Esophagus (tissue), 2 donors: ENCODE results near the gene RFC2. TPM values are rescaled to one million over a fixed set of nuclear protein-coding genes. Genes with fewer than 3 reads are reported as not detected.

Experiments used
- H3K27ac ChIP-seq, 2 donors: one replicate each; pipeline ENCODE4 v1.5.1; 2013; ENCODE audit warnings: low read depth in 2 of 2, mild to moderate bottlenecking in 2 of 2, inconsistent platforms in 1 of 2, low read length in 1 of 2, moderate library complexity in 1 of 2
- H3K27me3 ChIP-seq, 2 donors: one replicate each; pipeline ENCODE4 v1.6.1; 2013; ENCODE audit warnings: low read length in 2 of 2, control low read depth in 1 of 2, mild to moderate bottlenecking in 1 of 2; ENCODE audit not compliant: insufficient read depth in 2 of 2, control insufficient read depth in 1 of 2
- H3K36me3 ChIP-seq, 2 donors: one replicate each; pipeline ENCODE4 v1.6.1; 2013; ENCODE audit warnings: low read length in 1 of 2; ENCODE audit not compliant: control insufficient read depth in 2 of 2, insufficient read depth in 2 of 2
- H3K4me1 ChIP-seq, 2 donors: one replicate each; pipeline ENCODE4 v1.6.1; 2013; ENCODE audit warnings: low read length in 1 of 2; ENCODE audit not compliant: control insufficient read depth in 2 of 2, insufficient read depth in 2 of 2
- H3K4me3 ChIP-seq, 2 donors: one replicate each; pipeline ENCODE4 v1.5.1; 2013; ENCODE audit warnings: low read length in 2 of 2, mild to moderate bottlenecking in 2 of 2, low read depth in 1 of 2, moderate library complexity in 1 of 2
- H3K9me3 ChIP-seq, 2 donors: one replicate each; pipeline ENCODE4 v1.6.1; 2013; ENCODE audit warnings: mild to moderate bottlenecking in 2 of 2, low read depth in 1 of 2, low read length in 1 of 2, moderate library complexity in 1 of 2; ENCODE audit not compliant: control insufficient read depth in 2 of 2, insufficient read depth in 1 of 2
- WGBS, 2 donors: extraction: QIAGEN DNeasy Blood & Tissue Kit; methylation state at CpG; one replicate each; pipeline ENCODE4 v1.1.7; 2013; 5-methylcytosine and 5-hydroxymethylcytosine counted together
- polyA plus RNA-seq, 2 donors: library from polyadenylated mRNA; stranded (reverse); fragments of 200-250 nt; gene quantifications; one replicate each; pipeline ENCODE4 v1.2.3, GENCODE V29; 2013
- donor health status: healthy with polysubstance abuse.
- donor health status: Bipolar disorder and iron deficiency.

RFC2 gene
- polyA plus RNA-seq, 2 donors = 20.0 to 26.7 TPM

DNA sequence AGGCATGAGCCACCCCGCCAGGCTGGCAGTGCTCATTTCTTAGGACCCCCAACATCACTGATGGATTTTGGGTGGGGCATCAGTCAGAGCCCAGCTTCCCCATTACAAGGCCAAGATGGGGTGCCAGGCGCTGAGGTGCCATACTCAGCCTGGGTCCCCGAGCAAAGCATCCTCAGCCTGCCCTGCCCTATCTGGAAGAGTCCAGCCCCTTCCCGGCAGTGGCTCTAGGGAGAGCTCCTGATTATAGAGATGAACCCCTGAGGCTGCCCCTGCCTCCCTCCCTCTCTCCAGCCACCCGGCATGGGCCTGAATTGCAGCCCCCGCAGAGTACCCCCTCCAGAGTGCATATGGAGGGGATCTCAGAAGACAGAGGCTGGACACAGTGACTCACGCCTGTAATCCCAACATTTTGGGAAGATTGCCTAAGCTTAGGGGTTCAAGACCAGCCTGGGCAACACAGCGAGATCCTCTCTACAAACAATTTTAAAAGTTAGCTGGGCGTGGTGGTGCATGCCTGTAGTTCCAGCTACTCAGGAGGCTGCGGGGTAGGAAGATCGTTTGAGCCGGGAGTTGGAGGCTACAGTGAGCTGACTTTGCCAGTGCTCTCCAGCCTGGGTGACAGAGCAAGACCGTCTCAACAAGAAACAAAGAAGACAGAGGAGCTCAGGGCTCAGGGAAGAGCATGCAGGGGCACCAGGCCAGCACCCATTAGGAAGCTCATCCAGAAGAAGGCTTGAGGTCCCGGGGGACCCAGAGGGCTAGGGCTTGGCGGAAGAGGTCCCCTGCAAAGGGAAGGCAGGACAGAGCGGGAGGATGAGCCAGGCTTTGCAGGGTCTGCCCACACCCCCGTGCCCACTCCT lies 31.1 kb downstream of the RFC2 start:
- peaks cover 0 to 6% of the 10 kb centered on the region in 2 donors for H3K36me3 ChIP-seq
- WGBS, 2 donors = 70 to 79% methylated on average over 17 of the region's 17 CpGs
- no peak overlapping the region for H3K4me3 ChIP-seq
- no peak overlapping the region for H3K27ac ChIP-seq
- no peaks in the 10 kb centered on the region for H3K27me3 ChIP-seq
- H3K4me1 ChIP-seq = peaks cover 0 to 2% of the 10 kb centered on the region in 2 donors
- peaks cover 0 to 3% of the 10 kb centered on the region in 2 donors for H3K9me3 ChIP-seq

DNA sequence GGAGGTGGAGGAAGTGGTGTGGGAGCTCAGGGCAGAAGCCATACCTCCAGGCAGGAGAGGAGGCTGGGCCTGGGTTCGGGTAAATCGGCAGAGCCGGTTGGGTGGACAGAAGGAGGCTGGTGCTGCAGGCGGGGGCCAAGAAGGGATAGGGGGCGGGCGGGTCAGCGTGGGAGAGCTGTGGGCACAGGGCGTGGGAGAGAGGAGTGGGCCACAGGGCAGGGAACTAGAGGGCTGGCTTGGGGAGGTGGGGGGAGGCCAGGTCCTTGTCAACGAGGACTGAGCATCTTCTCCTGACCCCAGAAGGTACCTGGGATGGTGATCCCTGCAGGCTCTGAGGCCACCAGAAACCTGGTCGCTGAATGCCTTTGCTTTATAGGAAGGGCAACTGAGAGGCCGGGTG lies 32.5 kb downstream of the RFC2 start:
- H3K4me3 ChIP-seq = no peak overlapping the region
- no peaks in the 10 kb centered on the region for H3K27me3 ChIP-seq
- 90 to 92% methylated on average over 11 of the region's 11 CpGs for WGBS, 2 donors

DNA sequence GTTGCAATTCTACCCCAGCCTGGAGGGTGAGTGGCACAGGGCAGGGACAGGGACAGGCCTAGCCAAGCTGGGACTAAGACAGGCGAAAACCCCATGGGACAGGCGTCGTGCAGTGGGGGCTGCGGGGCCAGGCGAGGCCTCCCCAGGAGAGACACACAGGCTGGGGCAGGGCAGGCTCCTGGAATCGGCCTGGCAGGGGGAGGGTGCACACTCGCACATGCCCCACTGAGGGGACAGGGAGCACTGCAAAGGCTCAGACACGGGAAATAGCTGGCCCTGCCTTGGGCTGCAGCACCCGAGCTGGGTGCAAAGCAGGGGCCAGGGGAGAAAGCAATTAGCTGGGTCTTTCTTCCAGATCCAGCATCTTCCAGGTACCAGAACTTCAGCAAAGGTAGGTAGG lies 34.0 kb downstream of the RFC2 start:
- 58 to 63% methylated on average over 9 of the region's 9 CpGs for WGBS, 2 donors
- Histone ChIP-seq H3K36me3 (peaks cover 0 to 4% of the 10 kb centered on the region in 2 donors), H3K4me1 (peaks cover 0 to 2% of the 10 kb centered on the region in 2 donors), H3K4me3 (no peak overlapping the region), H3K9me3 (peaks cover 0 to 4% of the 10 kb centered on the region in 2 donors), H3K27me3 (no peaks in the 10 kb centered on the region), H3K27ac (no peak overlapping the region)

More for the DNA sequence above, 32.5 kb downstream of the RFC2 start:
- peaks cover 0 to 4% of the 10 kb centered on the region in 2 donors for H3K9me3 ChIP-seq
- H3K4me1 ChIP-seq = peaks cover 0 to 2% of the 10 kb centered on the region in 2 donors
- H3K27ac ChIP-seq = no peak overlapping the region
- peaks cover 0 to 6% of the 10 kb centered on the region in 2 donors for H3K36me3 ChIP-seq

DNA sequence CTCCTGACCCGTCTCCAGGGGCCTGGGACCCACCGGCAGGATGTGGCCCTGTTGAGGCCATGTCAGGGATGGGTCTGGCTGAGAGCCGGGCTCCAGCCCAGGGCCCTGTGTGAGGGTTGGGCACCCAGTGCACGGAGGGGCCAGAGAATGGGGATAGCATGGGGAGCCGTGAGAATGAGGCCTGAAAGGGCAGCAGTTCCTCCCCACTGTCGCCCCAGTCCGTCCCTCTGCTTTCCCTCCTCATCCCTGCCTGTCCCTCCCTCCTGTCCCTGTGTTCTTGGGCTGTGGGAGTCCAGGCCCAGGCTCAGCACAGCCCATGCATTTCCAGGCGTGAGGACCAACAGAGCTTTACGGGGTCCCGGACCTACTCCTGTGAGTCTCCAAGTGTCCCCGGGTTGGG lies 34.8 kb downstream of the RFC2 start:
- H3K9me3 ChIP-seq = peaks cover 0 to 4% of the 10 kb centered on the region in 2 donors
- H3K36me3 ChIP-seq = peaks cover 0 to under 1% of the 10 kb centered on the region in 2 donors
- H3K4me3 ChIP-seq = no peak overlapping the region
- peaks cover 0 to 2% of the 10 kb centered on the region in 2 donors for H3K4me1 ChIP-seq
- 85 to 86% methylated on average over 11 of the region's 11 CpGs for WGBS, 2 donors
- no peak overlapping the region for H3K27ac ChIP-seq
- no peaks in the 10 kb centered on the region for H3K27me3 ChIP-seq

DNA sequence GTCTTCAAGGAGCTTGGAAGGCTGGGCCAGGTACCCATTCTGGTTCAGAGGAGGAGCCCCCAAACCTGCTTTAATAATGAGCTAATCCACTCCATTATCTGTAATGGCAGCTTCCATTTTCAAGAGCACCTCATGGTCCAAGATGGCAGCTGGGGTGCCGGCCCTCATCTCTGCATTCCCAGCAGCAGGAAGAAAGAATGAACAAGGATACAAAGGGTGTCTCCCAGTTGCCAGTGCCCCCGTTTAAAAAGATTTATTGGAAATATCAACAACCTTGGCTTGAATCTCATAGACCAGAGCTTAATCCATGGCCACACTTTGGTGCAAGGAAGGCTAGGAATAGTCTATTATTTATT lies 35.9 kb downstream of the RFC2 start:
- 77 to 79% methylated on average over 2 of the region's 2 CpGs for WGBS, 2 donors
- H3K27ac ChIP-seq = no peak overlapping the region
- no peaks in the 10 kb centered on the region for H3K36me3 ChIP-seq
- H3K27me3 ChIP-seq = no peaks in the 10 kb centered on the region
- H3K4me3 ChIP-seq = no peak overlapping the region
- H3K9me3 ChIP-seq = peaks cover 0 to 4% of the 10 kb centered on the region in 2 donors
- H3K4me1 ChIP-seq = peaks cover 0 to 2% of the 10 kb centered on the region in 2 donors

DNA sequence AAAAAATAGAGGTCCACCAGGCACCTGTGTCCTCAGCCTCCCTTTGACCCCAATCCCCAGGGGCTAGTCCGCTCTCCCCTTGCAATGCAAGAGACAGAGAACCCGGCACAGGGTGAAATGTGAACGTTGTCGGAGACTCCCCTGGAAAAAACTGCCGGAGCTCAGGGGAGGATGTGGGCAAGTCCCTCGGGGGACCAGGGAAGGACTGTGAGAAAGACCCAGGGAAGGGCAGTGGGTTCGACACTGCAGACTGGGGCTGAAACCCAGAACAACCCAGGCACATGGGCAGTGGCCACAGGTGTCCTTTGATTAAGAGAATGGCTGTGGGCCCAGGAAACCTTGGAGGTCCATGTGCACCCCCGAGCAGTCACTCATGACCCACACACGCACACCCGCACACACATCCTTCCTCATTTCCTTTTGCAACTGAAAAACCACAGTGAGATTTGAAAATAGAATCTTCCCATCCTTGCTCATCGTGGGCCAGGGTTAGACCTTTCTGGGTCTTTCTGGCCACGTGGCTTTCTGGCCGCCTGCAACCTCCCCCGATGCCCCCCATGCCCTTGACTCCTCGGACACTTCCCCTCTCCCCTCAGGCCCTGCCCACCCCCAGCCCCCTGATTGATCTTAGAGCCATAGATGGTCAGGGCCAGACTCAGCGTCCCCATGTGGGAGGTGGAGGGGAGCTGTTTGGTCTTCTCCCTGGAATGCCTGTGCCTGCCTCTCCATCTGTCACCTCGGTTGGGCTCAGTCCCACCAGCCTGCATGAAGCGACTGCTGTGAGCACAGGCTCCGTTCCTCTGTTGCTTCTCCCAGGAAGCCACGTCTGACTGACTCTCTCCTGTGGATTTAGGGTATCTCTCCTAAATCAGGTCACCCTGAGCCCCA lies 36.5 kb downstream of the RFC2 start:
- H3K4me1 ChIP-seq = peaks cover 0 to 2% of the 10 kb centered on the region in 2 donors
- no peak overlapping the region for H3K4me3 ChIP-seq
- H3K9me3 ChIP-seq = peaks cover 0 to 4% of the 10 kb centered on the region in 2 donors
- H3K36me3 ChIP-seq = no peaks in the 10 kb centered on the region
- H3K27me3 ChIP-seq = no peaks in the 10 kb centered on the region
- 58 to 61% methylated on average over 20 of the region's 20 CpGs for WGBS, 2 donors
- H3K27ac ChIP-seq = no peak overlapping the region

DNA sequence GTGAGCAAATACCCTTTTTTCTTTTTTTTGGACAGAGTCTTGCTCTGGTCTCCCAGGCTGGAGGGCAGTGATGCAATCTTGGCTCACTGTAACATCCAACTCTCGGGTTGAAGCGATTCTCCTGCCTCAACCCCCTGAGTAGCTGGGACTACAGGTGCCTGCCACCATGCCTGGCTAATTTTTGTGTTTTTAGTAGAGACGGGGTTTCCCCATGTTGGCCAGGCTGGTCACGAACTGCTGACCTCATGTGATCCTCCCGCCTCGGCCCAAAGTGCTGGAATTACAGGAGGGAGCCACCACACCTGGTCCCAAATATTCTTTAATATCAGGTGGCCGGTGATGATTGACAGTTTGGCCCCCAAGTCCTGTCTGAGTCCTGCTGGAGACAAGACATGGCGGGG lies 37.8 kb downstream of the RFC2 start:
- H3K9me3 ChIP-seq = peaks cover 0 to 4% of the 10 kb centered on the region in 2 donors
- WGBS, 2 donors = 57 to 64% methylated on average over 8 of the region's 8 CpGs

DNA sequence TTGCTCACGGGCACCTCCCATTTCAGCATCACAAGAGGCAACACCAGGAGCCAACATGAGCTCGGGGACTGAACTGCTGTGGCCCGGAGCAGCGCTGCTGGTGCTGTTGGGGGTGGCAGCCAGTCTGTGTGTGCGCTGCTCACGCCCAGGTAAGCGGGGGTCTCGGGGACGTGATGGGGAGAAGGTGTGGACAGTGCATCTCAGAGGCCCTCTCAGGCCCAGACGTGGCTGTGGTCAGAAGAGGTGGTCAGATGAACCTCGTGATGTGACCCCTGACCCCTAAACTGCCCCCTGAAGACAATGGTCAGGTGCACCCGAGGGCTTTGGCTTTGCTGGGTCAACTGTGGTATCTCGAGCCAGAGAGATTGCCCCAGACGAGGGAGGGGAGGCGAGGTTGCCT lies 38.3 kb downstream of the RFC2 start:
- H3K36me3 ChIP-seq = no peaks in the 10 kb centered on the region
- no peaks in the 10 kb centered on the region for H3K27me3 ChIP-seq
- WGBS, 2 donors = 69 to 71% methylated on average over 15 of the region's 15 CpGs
- no peak overlapping the region for H3K27ac ChIP-seq
- H3K4me3 ChIP-seq = no peak overlapping the region
- peaks cover 0 to 2% of the 10 kb centered on the region in 2 donors for H3K4me1 ChIP-seq
- H3K9me3 ChIP-seq = peaks cover 0 to 4% of the 10 kb centered on the region in 2 donors

More for the DNA sequence above, 37.8 kb downstream of the RFC2 start:
- H3K27ac ChIP-seq = no peak overlapping the region
- H3K27me3 ChIP-seq = no peaks in the 10 kb centered on the region
- no peaks in the 10 kb centered on the region for H3K36me3 ChIP-seq
- peaks cover 0 to 2% of the 10 kb centered on the region in 2 donors for H3K4me1 ChIP-seq
- H3K4me3 ChIP-seq = no peak overlapping the region

DNA sequence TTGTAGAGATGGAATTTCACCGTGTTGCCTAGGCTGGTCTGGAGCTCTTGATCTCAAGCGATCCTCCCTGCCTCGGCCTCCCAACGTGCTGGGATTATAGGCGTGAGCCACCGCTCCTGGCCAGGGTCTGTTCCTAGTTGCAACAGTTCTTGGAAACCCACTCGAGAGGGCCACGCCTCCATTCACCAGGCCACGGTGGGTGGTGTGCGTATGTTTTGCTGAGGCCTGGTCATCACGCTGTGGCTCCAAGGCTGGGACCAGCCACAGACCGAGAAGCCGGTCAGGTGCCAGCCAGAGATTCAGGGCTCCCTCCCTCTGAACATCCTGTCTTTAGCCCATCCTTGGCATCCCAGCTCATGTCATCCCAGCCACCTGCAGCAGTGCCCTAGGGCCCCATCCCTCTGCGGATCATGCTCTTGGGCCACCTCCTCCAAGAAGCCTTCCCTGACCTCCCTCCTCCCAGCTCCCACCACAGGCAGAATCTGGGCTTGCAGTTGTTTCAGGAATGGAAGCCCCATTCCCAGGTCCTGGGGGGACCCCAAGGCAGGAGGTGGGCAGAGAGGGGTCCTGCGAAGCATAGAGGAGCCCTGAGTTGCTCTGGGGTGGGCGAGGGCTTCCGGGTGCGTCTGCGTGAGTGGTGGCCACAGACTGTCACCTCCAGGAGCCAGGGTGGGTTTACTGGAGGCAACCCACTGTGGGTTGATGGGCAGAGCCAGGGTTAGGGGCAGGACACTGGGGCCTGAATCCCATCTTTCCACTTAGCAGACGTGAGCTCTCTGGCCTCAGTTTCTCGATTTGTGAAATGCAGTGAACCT lies 39.2 kb downstream of the RFC2 start:
- H3K4me3 ChIP-seq = no peak overlapping the region
- H3K27ac ChIP-seq = no peak overlapping the region

More for the DNA sequence above, 39.2 kb downstream of the RFC2 start:
- Histone ChIP-seq H3K9me3 (peaks cover 0 to 4% of the 10 kb centered on the region in 2 donors), H3K4me1 (peaks cover 0 to 1% of the 10 kb centered on the region in 2 donors), H3K36me3 (no peaks in the 10 kb centered on the region), H3K27me3 (no peaks in the 10 kb centered on the region)
- WGBS, 2 donors = 87 to 92% methylated on average over 21 of the region's 21 CpGs
